RWPE1 (cell line): ENCODE data around the gene BGN.

Experiments
- CTCF ChIA-PET: fragments of 350-600 bp; sonication (Branson Sonifier 250); formaldehyde crosslinking; extraction: SDS; loops from one replicate; lab custom pipeline; 2021; lab: Yijun Ruan, JAX
- POLR2A ChIA-PET: fragments of 400-600 bp; formaldehyde crosslinking; extraction: SDS; loops from one replicate; lab custom pipeline; 2020; ENCODE audit warnings: antibody characterized with exemption; ENCODE audit not compliant: low non-redundant PET; lab: Yijun Ruan, JAX
- DNase-seq: peaks from one replicate; pipeline ENCODE4 v3.0.0; 2012; ENCODE audit warnings: low spot score
- H3K27ac ChIP-seq: fragments of 450-650 bp; 2 replicates; pipeline ENCODE4 v1.5.1; 2017
- CTCF ChIP-seq: fragments of 450-650 bp; conservative IDR thresholded peaks from 2 replicates; pipeline ENCODE4 v1.5.1; 2017; ENCODE audit warnings: low read depth, mild to moderate bottlenecking

Gene BGN

DNA sequence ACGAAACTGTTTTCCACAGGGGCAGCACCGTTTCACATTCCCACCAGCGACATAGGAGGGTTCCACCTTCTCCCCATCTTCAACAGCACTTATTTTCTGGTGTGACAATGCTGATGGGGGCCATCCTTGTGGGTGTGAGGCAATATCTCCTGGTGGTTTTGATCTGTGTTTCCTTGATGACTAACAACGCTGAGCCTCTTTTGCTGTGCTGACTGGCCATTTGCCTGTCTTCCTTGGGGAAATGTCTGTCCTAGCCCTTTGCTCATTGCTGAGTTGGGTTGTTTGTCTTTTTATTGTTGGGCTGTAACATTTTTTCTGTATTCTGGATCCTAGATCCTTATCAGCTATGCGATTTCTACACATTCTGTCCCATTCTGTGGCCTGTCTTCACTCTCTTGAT is 56.4 kb downstream of the BGN start:
- ChIA-PET POLR2A (no interaction called here), CTCF (no interaction called here)
- TF ChIP-seq CTCF = no peak
- DNase-seq = no peak
- H3K27ac ChIP-seq = no peak overlapping the region

- H3K27ac ChIP-seq = no peak overlapping the region
- ChIA-PET POLR2A (interaction anchor here (0.6 kb wide), 1 partner anchor 94 kb away, joined by 3 read pairs; no protein-coding TSS in a partner anchor), CTCF (interaction anchor here (0.5 to 2.5 kb wide), 12 partner anchors 10 to 264 kb away, joined by 3 to 13 read pairs (median 4); partner anchors contain the start of gene BGN)
- peak; percentile 38 for DNase-seq
- peak; percentile 67 for TF ChIP-seq CTCF
Measured at GRCh38 chrX:153554519-153555167, 59.9 kb downstream of the BGN start.

DNA sequence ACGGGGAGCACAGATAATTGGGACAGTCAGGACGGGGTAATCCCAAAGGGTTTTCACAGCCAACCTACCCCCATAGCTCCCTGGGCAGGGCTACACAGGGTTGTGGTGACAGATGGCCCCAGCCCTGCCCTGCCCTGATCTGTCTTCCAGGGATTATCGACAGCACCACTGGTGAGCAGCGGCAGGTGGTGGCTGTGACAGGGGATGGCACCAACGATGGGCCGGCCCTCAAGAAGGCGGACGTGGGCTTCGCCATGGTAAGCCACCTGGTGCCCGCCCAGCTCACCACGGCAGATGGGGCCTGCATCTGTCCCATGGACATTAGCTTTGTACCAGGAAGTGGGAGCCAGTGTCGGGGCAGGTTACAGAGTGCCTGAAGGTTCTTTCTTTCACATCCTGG is 62.0 kb downstream of the BGN start:
- no peak for TF ChIP-seq CTCF
- no peak overlapping the region for H3K27ac ChIP-seq
- POLR2A ChIA-PET = no interaction called here
- CTCF ChIA-PET = interaction anchor here (0.5 kb wide), 1 partner anchor 344 kb away, joined by 3 read pairs; no protein-coding TSS in a partner anchor
- DNase-seq = no peak

- no peak overlapping the region for H3K27ac ChIP-seq
- no peak for TF ChIP-seq CTCF
- DNase-seq = no peak
- CTCF ChIA-PET = no interaction called here
- POLR2A ChIA-PET = no interaction called here
Measured at GRCh38 chrX:153557618-153558355, 63.0 kb downstream of the BGN start.
